ENCODE measurements around the gene USP17L22.
"Not testable (repeated sequence)": the region's sequence is repeated elsewhere in the genome, so short reads cannot be mapped to it uniquely, and the experiment has no call there.

GRCh38 chr4:9234085-9234484 is 33.3 kb upstream of the USP17L22 start, which contains the start of gene USP17L15:
- TF ChIP-seq POLR2A, POLR2AphosphoS5, TAF1 (IDR thresholded peaks at IDR 0.05; ENCODE audit: low read depth, low read length): not testable (repeated sequence)
